Measurements from ENCODE around the gene DCUN1D2. TPM values are rescaled to one million over a fixed set of nuclear protein-coding genes. Genes with fewer than 3 reads are reported as not detected.

Gene DCUN1D2
- total RNA-seq: 10 to 100 TPM in 3 of 6 experiments, 1 to 10 TPM in 3; 6.1 to 11.7 (median 9.3) TPM
- long read RNA-seq: 0 reads

GRCh38 chr13:113490496-113491417, at the start of gene DCUN1D2:
Gene DCUN1D2, minus strand, starts transcription at chr13:113490711. Its CDS starts 42 bp downstream, at chr13:113490669.
- intact Hi-C loops (cut with DNase I): no loop called here
- peak; percentile 96 to 97 (median 97) for DNase-seq
- ATAC-seq: peak; percentile 87 to 97 (median 93)
- H3K9me3 ChIP-seq: no peaks in the 10 kb centered on the region
- H3K27ac ChIP-seq: peak within 1 kb of the TSS; percentile 65 to 75 (median 68)
- no peaks in the 10 kb centered on the region for H3K27me3 ChIP-seq
- WGBS (ENCODE audit: insufficient coverage, low coverage, low lambda C conversion rate, missing lambda C conversion rate): 0% methylated on average over 10 of the region's 115 CpGs
- H3K4me3 ChIP-seq: peak within 1 kb of the TSS; percentile 87 to 97 (median 92)
- TF ChIP-seq, protein P1, sequence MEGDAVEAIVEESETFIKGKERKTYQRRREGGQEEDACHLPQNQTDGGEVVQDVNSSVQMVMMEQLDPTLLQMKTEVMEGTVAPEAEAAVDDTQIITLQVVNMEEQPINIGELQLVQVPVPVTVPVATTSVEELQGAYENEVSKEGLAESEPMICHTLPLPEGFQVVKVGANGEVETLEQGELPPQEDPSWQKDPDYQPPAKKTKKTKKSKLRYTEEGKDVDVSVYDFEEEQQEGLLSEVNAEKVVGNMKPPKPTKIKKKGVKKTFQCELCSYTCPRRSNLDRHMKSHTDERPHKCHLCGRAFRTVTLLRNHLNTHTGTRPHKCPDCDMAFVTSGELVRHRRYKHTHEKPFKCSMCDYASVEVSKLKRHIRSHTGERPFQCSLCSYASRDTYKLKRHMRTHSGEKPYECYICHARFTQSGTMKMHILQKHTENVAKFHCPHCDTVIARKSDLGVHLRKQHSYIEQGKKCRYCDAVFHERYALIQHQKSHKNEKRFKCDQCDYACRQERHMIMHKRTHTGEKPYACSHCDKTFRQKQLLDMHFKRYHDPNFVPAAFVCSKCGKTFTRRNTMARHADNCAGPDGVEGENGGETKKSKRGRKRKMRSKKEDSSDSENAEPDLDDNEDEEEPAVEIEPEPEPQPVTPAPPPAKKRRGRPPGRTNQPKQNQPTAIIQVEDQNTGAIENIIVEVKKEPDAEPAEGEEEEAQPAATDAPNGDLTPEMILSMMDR (IDR thresholded peaks at IDR 0.05): no peak
- peak; percentile 88 for TF ChIP-seq POLR2A (IDR thresholded peaks at IDR 0.05)
- no peaks in the 10 kb centered on the region for H3K36me3 ChIP-seq
- H3K4me1 ChIP-seq: peaks cover 0 to 47% (median 5%) of the 10 kb centered on the region in 4 donors

DNA sequence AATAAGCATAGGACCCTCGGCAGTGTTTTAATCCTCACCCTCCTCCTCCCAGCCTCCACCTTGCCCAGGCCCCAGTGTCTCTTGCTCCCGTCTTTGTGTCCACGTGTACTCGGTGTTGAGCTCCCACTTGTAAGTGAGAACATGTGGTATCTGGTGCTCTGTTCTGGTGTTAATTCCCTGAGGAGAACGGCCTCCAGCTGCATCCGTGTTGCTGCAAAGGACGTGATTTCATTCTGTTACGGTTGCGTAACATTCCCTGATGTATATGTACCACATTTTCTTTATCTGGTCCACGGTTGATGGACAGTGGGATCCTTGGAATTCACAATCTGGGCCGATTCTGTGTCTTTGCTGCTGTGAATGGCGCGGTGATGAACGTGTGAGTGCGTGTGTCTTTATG, 49.3 kb upstream of the DCUN1D2 start:
- intact Hi-C loops (cut with DNase I): no loop called here

GRCh38 chr13:113539176-113539575, 48.7 kb upstream of the DCUN1D2 start:
- intact Hi-C loops (cut with DNase I): no loop called here
- TF ChIP-seq, protein P1 (IDR thresholded peaks at IDR 0.05): no peak
- TF ChIP-seq POLR2A (IDR thresholded peaks at IDR 0.05): no peak
- peaks cover 0 to 6% (median 2%) of the 10 kb centered on the region in 4 donors for H3K36me3 ChIP-seq
- DNase-seq: no peak
- WGBS (ENCODE audit: insufficient coverage, low coverage, low lambda C conversion rate, missing lambda C conversion rate): 91% methylated on average over 12 of the region's 18 CpGs
- H3K27ac ChIP-seq: no peak overlapping the region
- no peaks in the 10 kb centered on the region for H3K9me3 ChIP-seq
- H3K4me3 ChIP-seq: no peak overlapping the region
- no peaks in the 10 kb centered on the region for H3K27me3 ChIP-seq
- H3K4me1 ChIP-seq: no peaks in the 10 kb centered on the region
- no peak for ATAC-seq

More for the DNA sequence above, 49.3 kb upstream of the DCUN1D2 start:
- TF ChIP-seq, protein P1 (IDR thresholded peaks at IDR 0.05): no peak
- no peak for TF ChIP-seq POLR2A (IDR thresholded peaks at IDR 0.05)
- WGBS (ENCODE audit: insufficient coverage, low coverage, low lambda C conversion rate, missing lambda C conversion rate): 94% methylated on average over 11 of the region's 15 CpGs
- no peak overlapping the region for H3K27ac ChIP-seq
- H3K27me3 ChIP-seq: no peaks in the 10 kb centered on the region
- H3K36me3 ChIP-seq: peaks cover 0 to 6% (median 2%) of the 10 kb centered on the region in 4 donors
- no peak for ATAC-seq
- H3K4me1 ChIP-seq: no peaks in the 10 kb centered on the region
- H3K4me3 ChIP-seq: no peak overlapping the region
- peak in 1 of 3 donors; percentile 15 for DNase-seq
- no peaks in the 10 kb centered on the region for H3K9me3 ChIP-seq

- no peak for DNase-seq
- Histone ChIP-seq H3K4me3 (no peak overlapping the region), H3K4me1 (no peaks in the 10 kb centered on the region), H3K36me3 (peaks cover 0 to 6% (median 2%) of the 10 kb centered on the region in 4 donors), H3K9me3 (no peaks in the 10 kb centered on the region), H3K27me3 (no peaks in the 10 kb centered on the region), H3K27ac (no peak overlapping the region)
- ATAC-seq: no peak
- no peak for TF ChIP-seq POLR2A (IDR thresholded peaks at IDR 0.05)
- TF ChIP-seq, protein P1 (IDR thresholded peaks at IDR 0.05): no peak
- intact Hi-C loops (cut with DNase I): no loop called here
- whole genome bisulfite sequencing (ENCODE audit: insufficient coverage, low coverage, low lambda C conversion rate, missing lambda C conversion rate): over 99% methylated on average over 22 of the region's 28 CpGs
Measured at GRCh38 chr13:113538689-113539058, 48.2 kb upstream of the DCUN1D2 start.

Measured in right lobe of liver (tissue), 6 donors.